ENCODE results near the gene PLCH2.

PLCH2 gene

DNA sequence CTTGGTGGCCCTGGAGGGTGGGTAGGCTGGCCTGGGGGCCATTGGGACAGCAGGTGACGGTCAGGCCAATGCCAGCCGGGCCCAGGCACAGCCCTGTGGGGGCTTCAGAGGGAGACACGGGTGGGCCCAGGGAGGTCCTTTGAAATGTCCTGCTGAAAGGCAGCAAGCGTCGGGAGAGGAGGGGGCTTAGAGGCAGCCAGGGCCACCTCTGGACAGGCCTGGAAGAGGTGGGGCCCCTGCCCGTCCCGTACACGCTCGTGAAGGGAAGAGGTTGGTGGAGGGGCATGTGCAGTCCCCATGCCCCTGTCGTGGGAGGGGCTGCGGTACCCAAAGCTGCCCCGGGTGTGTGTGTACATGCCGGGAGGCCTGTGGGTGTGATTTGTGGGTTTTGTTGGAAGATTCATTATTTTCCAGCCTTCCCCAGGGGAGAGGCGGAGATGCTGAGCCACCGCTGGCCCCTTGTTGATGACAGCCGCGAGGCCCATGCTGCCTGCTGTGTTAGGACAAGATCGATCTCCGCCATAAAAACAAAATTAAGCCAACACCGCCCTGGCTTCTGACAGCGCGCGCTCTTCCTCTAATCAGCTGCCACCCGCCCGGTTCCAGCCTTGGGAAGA lies 3.4 kb upstream of the PLCH2 start:
- no peak for FAIRE-seq
- no peak for DNase-seq (ENCODE audit: insufficient read length)
- TF ChIP-seq POLR2AphosphoS5 (IDR thresholded peaks at IDR 0.05; ENCODE audit: low read depth, low read length) (no peak), TAF1 (IDR thresholded peaks at IDR 0.05; ENCODE audit: borderline replicate concordance, low read depth, low read length) (no peak)

GRCh38 chr1:2473198-2473597 lies 2.9 kb upstream of the PLCH2 start:
- FAIRE-seq (no peak), DNase-seq (ENCODE audit: insufficient read length) (no peak)
- no peak for TF ChIP-seq POLR2AphosphoS5 (IDR thresholded peaks at IDR 0.05; ENCODE audit: low read depth, low read length)
- TF ChIP-seq POLR2A (IDR thresholded peaks at IDR 0.05; ENCODE audit: low read depth, low read length) = no peak
- TF ChIP-seq TAF1 (IDR thresholded peaks at IDR 0.05; ENCODE audit: borderline replicate concordance, low read depth, low read length) = no peak

GRCh38 chr1:2474104-2474844 lies 1.8 kb upstream of the PLCH2 start:
- DNase-seq (ENCODE audit: insufficient read length) = no peak

DNA sequence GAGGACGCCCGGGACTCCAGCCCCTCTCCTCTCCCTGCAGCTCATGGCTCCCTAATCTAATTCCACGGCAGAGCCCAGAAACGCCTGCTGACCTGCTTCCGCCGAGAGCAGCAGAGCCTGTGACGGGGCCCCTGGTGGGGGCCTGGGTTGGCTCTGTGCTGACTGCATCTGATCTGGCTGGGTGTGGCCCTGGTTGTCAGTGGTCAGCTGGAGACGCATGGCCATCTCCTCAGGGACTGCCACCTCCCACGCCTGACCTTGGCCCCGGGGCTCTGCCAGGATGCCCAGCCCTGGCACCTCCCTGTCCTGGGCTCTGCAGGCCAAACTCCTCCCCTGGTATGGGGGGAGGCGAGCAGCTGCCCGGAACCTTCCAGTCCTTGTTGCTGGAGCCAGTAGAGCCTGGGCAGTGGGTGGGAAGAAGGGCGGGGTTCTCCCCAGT lies 1.1 kb upstream of the PLCH2 start:
- no peak for DNase-seq (ENCODE audit: insufficient read length)
- TF ChIP-seq POLR2A (IDR thresholded peaks at IDR 0.05; ENCODE audit: low read depth, low read length) (no peak), TAF1 (IDR thresholded peaks at IDR 0.05; ENCODE audit: borderline replicate concordance, low read depth, low read length) (no peak), POLR2AphosphoS5 (IDR thresholded peaks at IDR 0.05; ENCODE audit: low read depth, low read length) (no peak)
- no peak for FAIRE-seq

More at GRCh38 chr1:2474104-2474844, 1.8 kb upstream of the PLCH2 start:
- FAIRE-seq = no peak
- TF ChIP-seq POLR2A (IDR thresholded peaks at IDR 0.05; ENCODE audit: low read depth, low read length) (no peak), TAF1 (IDR thresholded peaks at IDR 0.05; ENCODE audit: borderline replicate concordance, low read depth, low read length) (no peak), POLR2AphosphoS5 (IDR thresholded peaks at IDR 0.05; ENCODE audit: low read depth, low read length) (no peak)

DNA sequence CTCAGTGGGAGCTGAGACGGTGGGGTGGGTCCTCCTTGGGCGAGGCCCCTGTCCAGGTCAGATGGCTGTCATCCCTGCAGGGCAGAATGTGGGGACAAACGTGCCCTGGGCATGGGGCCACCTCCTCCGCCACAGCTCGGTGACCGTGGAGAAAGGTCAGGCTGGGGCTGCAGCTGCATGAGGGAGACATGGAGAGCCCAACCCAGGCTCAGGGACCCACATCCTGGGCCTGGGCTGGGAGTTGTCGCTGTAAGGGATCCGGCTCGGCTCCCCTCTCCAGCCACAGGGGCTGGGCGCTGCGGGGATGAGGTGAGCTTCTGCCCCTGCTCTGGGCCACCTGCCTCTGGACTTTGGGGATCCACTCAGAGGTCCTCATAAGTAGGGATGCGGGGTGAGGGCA lies 518 bp upstream of the PLCH2 start:
- no peak for DNase-seq (ENCODE audit: insufficient read length)
- no peak for TF ChIP-seq TAF1 (IDR thresholded peaks at IDR 0.05; ENCODE audit: borderline replicate concordance, low read depth, low read length)
- TF ChIP-seq POLR2A (IDR thresholded peaks at IDR 0.05; ENCODE audit: low read depth, low read length) = no peak
- TF ChIP-seq POLR2AphosphoS5 (IDR thresholded peaks at IDR 0.05; ENCODE audit: low read depth, low read length) = no peak
- FAIRE-seq = no peak

GRCh38 chr1:2477309-2477708 lies 1.2 kb downstream of the PLCH2 start:
- no peak for DNase-seq (ENCODE audit: insufficient read length)
- no peak for FAIRE-seq

GRCh38 chr1:2477791-2478499 lies 1.9 kb downstream of the PLCH2 start:
- DNase-seq (ENCODE audit: insufficient read length) = no peak
- TF ChIP-seq POLR2AphosphoS5 (IDR thresholded peaks at IDR 0.05; ENCODE audit: low read depth, low read length) = no peak
- no peak for TF ChIP-seq TAF1 (IDR thresholded peaks at IDR 0.05; ENCODE audit: borderline replicate concordance, low read depth, low read length)
- TF ChIP-seq POLR2A (IDR thresholded peaks at IDR 0.05; ENCODE audit: low read depth, low read length) = no peak
- no peak for FAIRE-seq

More at GRCh38 chr1:2477309-2477708, 1.2 kb downstream of the PLCH2 start:
- TF ChIP-seq TAF1 (IDR thresholded peaks at IDR 0.05; ENCODE audit: borderline replicate concordance, low read depth, low read length) (no peak), POLR2A (IDR thresholded peaks at IDR 0.05; ENCODE audit: low read depth, low read length) (no peak), POLR2AphosphoS5 (IDR thresholded peaks at IDR 0.05; ENCODE audit: low read depth, low read length) (no peak)

- no peak for TF ChIP-seq POLR2A (IDR thresholded peaks at IDR 0.05; ENCODE audit: low read depth, low read length)
- no peak for TF ChIP-seq TAF1 (IDR thresholded peaks at IDR 0.05; ENCODE audit: borderline replicate concordance, low read depth, low read length)
- TF ChIP-seq POLR2AphosphoS5 (IDR thresholded peaks at IDR 0.05; ENCODE audit: low read depth, low read length) = no peak
- FAIRE-seq = no peak
- DNase-seq (ENCODE audit: insufficient read length) = no peak
These were observed 3.1 kb downstream of the PLCH2 start for GRCh38 chr1:2479186-2479585.

DNA sequence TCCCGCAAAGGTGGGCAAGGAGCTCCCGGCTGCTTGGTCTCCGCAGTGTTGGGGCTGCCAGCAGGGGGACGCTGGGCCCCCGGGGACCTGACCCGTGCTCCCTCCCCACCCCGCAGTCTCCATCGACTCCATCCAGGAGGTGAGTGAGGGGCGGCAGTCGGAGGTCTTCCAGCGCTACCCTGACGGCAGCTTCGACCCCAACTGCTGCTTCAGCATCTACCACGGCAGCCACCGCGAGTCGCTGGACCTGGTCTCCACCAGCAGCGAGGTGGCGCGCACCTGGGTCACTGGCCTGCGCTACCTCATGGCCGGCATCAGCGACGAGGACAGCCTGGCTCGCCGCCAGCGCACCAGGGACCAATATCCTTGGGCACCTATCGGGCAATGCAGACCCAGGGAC lies 3.5 kb downstream of the PLCH2 start:
- DNase-seq (ENCODE audit: insufficient read length) (no peak), FAIRE-seq (no peak)
- TF ChIP-seq POLR2AphosphoS5 (IDR thresholded peaks at IDR 0.05; ENCODE audit: low read depth, low read length) = no peak
- no peak for TF ChIP-seq POLR2A (IDR thresholded peaks at IDR 0.05; ENCODE audit: low read depth, low read length)
- TF ChIP-seq TAF1 (IDR thresholded peaks at IDR 0.05; ENCODE audit: borderline replicate concordance, low read depth, low read length) = no peak

GRCh38 chr1:2480236-2480985 lies 4.3 kb downstream of the PLCH2 start:
- TF ChIP-seq POLR2A (IDR thresholded peaks at IDR 0.05; ENCODE audit: low read depth, low read length) = no peak
- TF ChIP-seq TAF1 (IDR thresholded peaks at IDR 0.05; ENCODE audit: borderline replicate concordance, low read depth, low read length) = no peak
- TF ChIP-seq POLR2AphosphoS5 (IDR thresholded peaks at IDR 0.05; ENCODE audit: low read depth, low read length) = no peak
- no peak for FAIRE-seq
- no peak for DNase-seq (ENCODE audit: insufficient read length)

- DNase-seq (ENCODE audit: insufficient read length) = no peak
These were observed 4.9 kb downstream of the PLCH2 start for GRCh38 chr1:2480986-2481364.

More at GRCh38 chr1:2480986-2481364, 4.9 kb downstream of the PLCH2 start:
- no peak for TF ChIP-seq TAF1 (IDR thresholded peaks at IDR 0.05; ENCODE audit: borderline replicate concordance, low read depth, low read length)
- no peak for TF ChIP-seq POLR2A (IDR thresholded peaks at IDR 0.05; ENCODE audit: low read depth, low read length)
- TF ChIP-seq POLR2AphosphoS5 (IDR thresholded peaks at IDR 0.05; ENCODE audit: low read depth, low read length) = no peak
- no peak for FAIRE-seq

All from GM12892 (cell line).